SK-N-MC (cell line): ENCODE results near the gene NOL6.
"Not testable (repeated sequence)": the region's sequence is repeated elsewhere in the genome, so short reads cannot be mapped to it uniquely, and the experiment has no call there.

Source experiments
- DNase-seq: peaks from one replicate; pipeline ENCODE4 v3.0.0-alpha.2; 2011; ENCODE audit warnings: low read depth, low spot score
- H3K27ac ChIP-seq: fragments of 200-600 bp; sonication (generic); 2 replicates; pipeline ENCODE4 v1.5.1; 2016; ENCODE audit warnings: mixed run types
- H3K36me3 ChIP-seq: fragments of 200-600 bp; sonication (generic); 2 replicates; pipeline ENCODE4 v1.6.1; 2017; ENCODE audit warnings: antibody characterized with exemption, low read length, mixed read lengths; ENCODE audit not compliant: insufficient read depth
- H3K4me3 ChIP-seq: fragments of 200-600 bp; sonication (generic); 2 replicates; pipeline ENCODE4 v1.5.1; 2016
- H3K9ac ChIP-seq: fragments of 200-600 bp; sonication (generic); 2 replicates; pipeline ENCODE4 v1.8.0; 2017; ENCODE audit warnings: mixed run types, mixed read lengths; ENCODE audit not compliant: insufficient read length
- H3K9me3 ChIP-seq: fragments of 200-600 bp; sonication (generic); 2 replicates; pipeline ENCODE4 v1.6.1; 2017; ENCODE audit warnings: low read depth, mild to moderate bottlenecking, antibody characterized with exemption, low read length, moderate library complexity, mixed read lengths
- EZH2 ChIP-seq: fragments of 200-600 bp; sonication (generic); IDR thresholded peaks from one replicate; pipeline ENCODE4 v1.6.1; 2017; ENCODE audit warnings: antibody characterized with exemption
- FOXP2 ChIP-seq: optimal IDR thresholded peaks from 2 replicates; pipeline ENCODE3; 2011; ENCODE audit warnings: mild to moderate bottlenecking, moderate library complexity; ENCODE audit not compliant: insufficient read depth; ENCODE audit errors: extremely low read length, control extremely low read depth
- POLR2AphosphoS5 ChIP-seq: IDR thresholded peaks from 2 replicates; pipeline ENCODE4 v1.6.1; 2012; ENCODE audit warnings: mild to moderate bottlenecking, low read depth, low read length, borderline replicate concordance

The NOL6 gene, protein sequence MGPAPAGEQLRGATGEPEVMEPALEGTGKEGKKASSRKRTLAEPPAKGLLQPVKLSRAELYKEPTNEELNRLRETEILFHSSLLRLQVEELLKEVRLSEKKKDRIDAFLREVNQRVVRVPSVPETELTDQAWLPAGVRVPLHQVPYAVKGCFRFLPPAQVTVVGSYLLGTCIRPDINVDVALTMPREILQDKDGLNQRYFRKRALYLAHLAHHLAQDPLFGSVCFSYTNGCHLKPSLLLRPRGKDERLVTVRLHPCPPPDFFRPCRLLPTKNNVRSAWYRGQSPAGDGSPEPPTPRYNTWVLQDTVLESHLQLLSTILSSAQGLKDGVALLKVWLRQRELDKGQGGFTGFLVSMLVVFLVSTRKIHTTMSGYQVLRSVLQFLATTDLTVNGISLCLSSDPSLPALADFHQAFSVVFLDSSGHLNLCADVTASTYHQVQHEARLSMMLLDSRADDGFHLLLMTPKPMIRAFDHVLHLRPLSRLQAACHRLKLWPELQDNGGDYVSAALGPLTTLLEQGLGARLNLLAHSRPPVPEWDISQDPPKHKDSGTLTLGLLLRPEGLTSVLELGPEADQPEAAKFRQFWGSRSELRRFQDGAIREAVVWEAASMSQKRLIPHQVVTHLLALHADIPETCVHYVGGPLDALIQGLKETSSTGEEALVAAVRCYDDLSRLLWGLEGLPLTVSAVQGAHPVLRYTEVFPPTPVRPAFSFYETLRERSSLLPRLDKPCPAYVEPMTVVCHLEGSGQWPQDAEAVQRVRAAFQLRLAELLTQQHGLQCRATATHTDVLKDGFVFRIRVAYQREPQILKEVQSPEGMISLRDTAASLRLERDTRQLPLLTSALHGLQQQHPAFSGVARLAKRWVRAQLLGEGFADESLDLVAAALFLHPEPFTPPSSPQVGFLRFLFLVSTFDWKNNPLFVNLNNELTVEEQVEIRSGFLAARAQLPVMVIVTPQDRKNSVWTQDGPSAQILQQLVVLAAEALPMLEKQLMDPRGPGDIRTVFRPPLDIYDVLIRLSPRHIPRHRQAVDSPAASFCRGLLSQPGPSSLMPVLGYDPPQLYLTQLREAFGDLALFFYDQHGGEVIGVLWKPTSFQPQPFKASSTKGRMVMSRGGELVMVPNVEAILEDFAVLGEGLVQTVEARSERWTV

GRCh38 chr9:33473643-33474352, at the start of gene NOL6:
Gene NOL6, minus strand, starts transcription at chr9:33473924. Its CDS starts 82 bp downstream, at chr9:33473842.
- no peaks in the 10 kb centered on the region for H3K9me3 ChIP-seq
- H3K9ac ChIP-seq, result peak within 1 kb of the TSS; percentile 91
- peak within 1 kb of the TSS; percentile 95 for H3K4me3 ChIP-seq
- DNase-seq, result peak; percentile 93
- TF ChIP-seq POLR2AphosphoS5, result peak; percentile 88
- TF ChIP-seq FOXP2, result no peak
- no peak for TF ChIP-seq EZH2
- no peak within 1 kb of the TSS for H3K27ac ChIP-seq
- H3K36me3 ChIP-seq, result peaks cover 32% of the 10 kb centered on the region

DNA sequence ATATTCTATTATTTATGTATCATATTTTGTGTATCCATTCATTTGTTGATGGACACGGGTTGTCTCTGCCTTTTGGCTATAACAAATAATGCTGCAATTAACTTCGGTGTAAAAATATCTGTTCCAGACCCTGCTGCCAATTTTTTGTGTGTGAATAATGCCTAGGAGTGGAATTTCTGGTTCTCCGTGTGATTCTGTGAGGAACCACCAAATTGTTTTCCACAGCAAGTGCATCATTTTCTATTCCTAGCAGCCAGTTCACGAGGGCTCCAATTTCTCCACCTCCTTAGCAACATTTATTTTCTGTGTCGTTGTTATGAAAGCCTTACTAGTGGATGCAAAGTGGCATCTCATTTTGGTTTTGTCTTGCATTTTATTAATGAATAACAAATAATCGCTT, 48.1 kb upstream of the NOL6 start:
- not testable (repeated sequence) for DNase-seq, H3K4me3 ChIP-seq, H3K9ac ChIP-seq, H3K36me3 ChIP-seq, H3K27ac ChIP-seq, H3K9me3 ChIP-seq

GRCh38 chr9:33517934-33518577, 44.3 kb upstream of the NOL6 start:
- not testable (repeated sequence) for H3K27ac ChIP-seq, DNase-seq, H3K36me3 ChIP-seq, H3K4me3 ChIP-seq, H3K9ac ChIP-seq, H3K9me3 ChIP-seq

- Histone ChIP-seq H3K27ac (no peak overlapping the region), H3K9me3 (no peaks in the 10 kb centered on the region)
These were observed 43.6 kb upstream of the NOL6 start for GRCh38 chr9:33517373-33517772.

DNA sequence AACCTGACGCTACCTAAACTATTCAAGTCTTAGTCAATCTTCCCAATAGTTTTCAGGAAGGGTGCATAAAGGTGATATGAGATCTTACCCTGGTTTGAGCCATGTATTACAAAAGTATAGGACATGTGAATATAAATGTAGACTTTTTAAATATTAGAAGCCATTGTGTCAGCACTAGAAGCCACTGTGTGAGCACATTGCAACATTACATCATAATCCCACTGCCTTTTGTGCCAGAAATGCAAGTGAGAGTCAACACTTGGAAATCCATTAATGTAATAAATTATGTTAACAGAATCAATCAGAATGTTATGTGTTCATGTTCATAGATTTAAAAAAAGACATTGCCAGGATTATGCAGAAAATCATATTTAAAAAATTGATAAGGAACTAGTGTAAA, 42.7 kb upstream of the NOL6 start:
- peak overlapping the region; percentile 85 for H3K27ac ChIP-seq
- not testable (repeated sequence) for H3K9me3 ChIP-seq, H3K9ac ChIP-seq, H3K36me3 ChIP-seq, DNase-seq, H3K4me3 ChIP-seq

More at GRCh38 chr9:33517373-33517772, 43.6 kb upstream of the NOL6 start:
- TF ChIP-seq EZH2 (no peak), POLR2AphosphoS5 (no peak), FOXP2 (no peak)
- H3K4me3 ChIP-seq, result no peak overlapping the region
- no peak for DNase-seq
- no peak overlapping the region for H3K9ac ChIP-seq
- H3K36me3 ChIP-seq, result no peaks in the 10 kb centered on the region

- H3K9ac ChIP-seq, DNase-seq: not testable (repeated sequence)
- peak overlapping the region; percentile 85 for H3K27ac ChIP-seq
These were observed 41.7 kb upstream of the NOL6 start for GRCh38 chr9:33515342-33515995.

DNA sequence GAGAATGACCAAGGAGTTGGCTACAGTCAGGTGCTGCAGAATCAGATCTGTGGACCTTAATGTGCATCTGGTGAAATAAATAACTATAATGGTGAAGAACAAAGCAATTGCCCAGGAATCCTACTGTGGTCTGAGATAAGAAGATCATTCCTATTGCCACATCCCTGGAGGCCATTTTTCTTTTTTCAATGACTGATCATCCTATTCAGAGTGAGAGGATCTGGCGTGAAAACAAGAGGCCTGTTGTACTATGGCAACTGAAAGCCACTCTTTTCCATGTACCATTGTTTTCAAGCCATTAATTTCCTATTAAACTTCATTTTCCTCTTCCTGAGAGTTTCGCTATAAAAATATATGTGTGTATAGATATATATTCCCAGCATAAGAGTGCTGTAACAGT, 38.8 kb upstream of the NOL6 start:
- not testable (repeated sequence) for H3K4me3 ChIP-seq, DNase-seq, H3K9me3 ChIP-seq

More at GRCh38 chr9:33515342-33515995, 41.7 kb upstream of the NOL6 start:
- not testable (repeated sequence) for H3K36me3 ChIP-seq, H3K9me3 ChIP-seq, H3K4me3 ChIP-seq

DNA sequence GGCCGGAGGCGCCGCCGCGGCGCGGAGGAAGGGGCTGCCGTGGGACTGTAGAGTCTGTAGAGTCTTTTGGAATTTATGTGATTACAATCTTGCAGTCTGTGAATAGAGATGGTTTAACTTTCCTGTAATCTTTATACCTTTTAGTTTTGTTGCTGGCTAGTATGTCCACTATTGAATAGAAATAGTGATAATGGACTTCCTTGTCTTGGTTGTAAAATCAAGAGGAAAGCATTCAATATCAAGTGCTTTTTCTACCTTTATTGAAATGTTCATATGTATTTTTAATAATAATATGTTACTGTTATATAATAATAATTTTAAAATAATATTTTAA, 37.4 kb upstream of the NOL6 start:
- not testable (repeated sequence) for H3K9me3 ChIP-seq, H3K36me3 ChIP-seq, DNase-seq
- peak overlapping the region; percentile 89 for H3K9ac ChIP-seq
- peak overlapping the region; percentile 81 for H3K27ac ChIP-seq
- peak overlapping the region; percentile 84 for H3K4me3 ChIP-seq

More for the DNA sequence above, 38.8 kb upstream of the NOL6 start:
- not testable (repeated sequence) for H3K9ac ChIP-seq, H3K36me3 ChIP-seq
- peak overlapping the region; percentile 42; the same call in 1 of the 2 replicates for H3K27ac ChIP-seq
